Measurements from ENCODE around the gene RTF2.
"Not testable (repeated sequence)": the region's sequence is repeated elsewhere in the genome, so short reads cannot be mapped to it uniquely, and the experiment has no call there.

- TF ChIP-seq EP300, POLR2A, POLR2AphosphoS5 (IDR thresholded peaks at IDR 0.05): not testable (repeated sequence)
- TF ChIP-seq, protein P1, sequence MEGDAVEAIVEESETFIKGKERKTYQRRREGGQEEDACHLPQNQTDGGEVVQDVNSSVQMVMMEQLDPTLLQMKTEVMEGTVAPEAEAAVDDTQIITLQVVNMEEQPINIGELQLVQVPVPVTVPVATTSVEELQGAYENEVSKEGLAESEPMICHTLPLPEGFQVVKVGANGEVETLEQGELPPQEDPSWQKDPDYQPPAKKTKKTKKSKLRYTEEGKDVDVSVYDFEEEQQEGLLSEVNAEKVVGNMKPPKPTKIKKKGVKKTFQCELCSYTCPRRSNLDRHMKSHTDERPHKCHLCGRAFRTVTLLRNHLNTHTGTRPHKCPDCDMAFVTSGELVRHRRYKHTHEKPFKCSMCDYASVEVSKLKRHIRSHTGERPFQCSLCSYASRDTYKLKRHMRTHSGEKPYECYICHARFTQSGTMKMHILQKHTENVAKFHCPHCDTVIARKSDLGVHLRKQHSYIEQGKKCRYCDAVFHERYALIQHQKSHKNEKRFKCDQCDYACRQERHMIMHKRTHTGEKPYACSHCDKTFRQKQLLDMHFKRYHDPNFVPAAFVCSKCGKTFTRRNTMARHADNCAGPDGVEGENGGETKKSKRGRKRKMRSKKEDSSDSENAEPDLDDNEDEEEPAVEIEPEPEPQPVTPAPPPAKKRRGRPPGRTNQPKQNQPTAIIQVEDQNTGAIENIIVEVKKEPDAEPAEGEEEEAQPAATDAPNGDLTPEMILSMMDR (IDR thresholded peaks at IDR 0.05): not testable (repeated sequence)
Observed at GRCh38 chr20:56532946-56533345, 64.5 kb downstream of the RTF2 start, which contains the start of gene FAM209B.

All from sigmoid colon (tissue), 4 donors.